Activated naive CD8-positive, alpha-beta T cell (primary cell): Measurements from ENCODE around the gene FRMD8.

ENCODE experiments used
- H3K27ac Mint-ChIP-seq: one replicate; pipeline ENCODE4 v1.8.0; 2021; ENCODE audit warnings: mixed read lengths
- H3K27me3 Mint-ChIP-seq: one replicate; pipeline ENCODE4 v1.8.0; 2021; ENCODE audit warnings: mixed read lengths
- H3K36me3 Mint-ChIP-seq: one replicate; pipeline ENCODE4 v1.8.0; 2021; ENCODE audit warnings: mixed read lengths
- H3K4me1 Mint-ChIP-seq: one replicate; pipeline ENCODE4 v1.8.0; 2021; ENCODE audit warnings: low read depth, mixed read lengths
- H3K4me3 Mint-ChIP-seq: one replicate; pipeline ENCODE4 v1.8.0; 2021; ENCODE audit warnings: mild to moderate bottlenecking, mixed read lengths
- H3K9me3 Mint-ChIP-seq: one replicate; pipeline ENCODE4 v1.8.0; 2021; ENCODE audit warnings: low read depth, mixed read lengths

Gene FRMD8

DNA sequence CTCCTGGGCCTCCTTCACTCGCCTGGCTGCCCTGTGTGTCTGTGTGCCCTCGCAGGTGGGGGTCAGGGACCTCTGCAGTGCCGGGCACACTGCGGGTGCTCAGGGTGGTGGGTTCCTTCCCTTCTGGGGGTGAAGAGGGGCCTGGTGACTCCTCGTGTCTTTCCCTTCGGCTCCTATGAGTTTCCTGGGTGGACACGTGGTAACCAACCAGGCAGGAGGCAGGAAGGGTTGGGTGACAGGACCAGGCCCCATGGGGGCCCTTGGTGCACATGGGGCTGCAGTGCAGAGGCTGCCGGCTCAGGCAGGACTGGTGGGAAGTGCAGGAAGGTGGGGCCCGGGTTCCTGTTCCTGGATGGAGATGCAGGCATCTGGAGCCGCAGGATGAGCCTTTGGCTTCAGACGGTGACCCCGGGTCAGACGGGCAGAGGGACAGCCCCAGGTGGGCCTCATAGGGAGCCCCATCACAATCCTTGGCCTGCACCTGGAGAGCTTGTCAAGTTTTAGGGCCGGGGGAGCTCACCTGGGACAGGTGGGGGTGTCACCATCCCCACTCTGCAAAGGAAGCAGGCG is 9.6 kb downstream of the FRMD8 start:
- H3K4me1 Mint-ChIP-seq = peaks cover 6% of the 10 kb centered on the region
- no peaks in the 10 kb centered on the region for H3K27me3 Mint-ChIP-seq
- no peaks in the 10 kb centered on the region for H3K36me3 Mint-ChIP-seq
- no peaks in the 10 kb centered on the region for H3K9me3 Mint-ChIP-seq
- H3K27ac Mint-ChIP-seq = no peak overlapping the region
- H3K4me3 Mint-ChIP-seq = no peak overlapping the region

DNA sequence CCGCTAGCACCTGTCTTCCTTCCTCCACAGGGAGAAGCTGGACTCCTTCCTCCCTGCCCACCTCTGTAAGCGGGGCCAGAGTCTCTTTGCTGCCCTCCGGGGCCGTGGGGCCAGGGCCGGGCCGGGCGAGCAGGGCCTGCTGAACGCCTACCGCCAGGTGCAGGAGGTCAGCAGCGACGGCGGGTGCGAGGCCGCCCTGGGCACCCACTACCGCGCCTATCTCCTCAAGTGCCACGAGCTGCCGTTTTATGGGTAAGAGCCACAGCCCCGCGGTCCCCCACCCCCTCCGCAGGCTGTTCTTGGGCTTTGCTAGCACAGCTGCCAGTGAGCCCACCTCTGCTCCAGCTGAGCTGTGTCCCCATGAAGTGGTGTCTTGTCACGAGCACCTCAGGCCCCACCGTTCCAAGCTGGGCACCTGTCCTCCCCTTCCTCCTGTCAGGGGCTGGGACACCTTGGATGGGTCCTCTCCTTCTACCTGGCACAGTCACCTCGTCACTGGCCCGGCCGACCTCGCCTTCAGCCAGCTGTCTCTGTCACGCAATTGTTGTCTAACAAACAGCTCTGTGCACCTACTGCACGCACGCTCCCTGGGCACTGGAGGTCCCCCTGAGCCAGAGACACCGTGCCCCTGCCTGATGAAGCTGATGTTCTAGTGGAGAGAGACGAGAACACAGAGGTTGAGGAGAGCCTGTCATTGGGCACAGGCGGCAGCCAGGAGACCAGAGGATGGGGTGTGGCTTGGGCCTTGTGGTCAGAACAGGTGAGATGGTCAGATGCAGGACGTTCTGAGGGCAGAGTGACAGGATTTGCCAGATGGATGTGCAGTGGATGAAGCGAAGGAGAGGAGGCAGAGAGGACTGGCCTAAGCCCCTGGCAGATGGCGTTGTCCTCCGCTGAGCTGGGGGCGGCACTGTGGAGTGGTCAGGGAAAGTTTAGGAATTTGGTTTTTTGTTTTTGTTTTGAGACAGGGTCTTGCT is 10.6 kb downstream of the FRMD8 start:
- Mint-ChIP-seq H3K4me3 (no peak overlapping the region), H3K27me3 (no peaks in the 10 kb centered on the region), H3K4me1 (peaks cover 6% of the 10 kb centered on the region), H3K36me3 (no peaks in the 10 kb centered on the region), H3K27ac (no peak overlapping the region), H3K9me3 (no peaks in the 10 kb centered on the region)

DNA sequence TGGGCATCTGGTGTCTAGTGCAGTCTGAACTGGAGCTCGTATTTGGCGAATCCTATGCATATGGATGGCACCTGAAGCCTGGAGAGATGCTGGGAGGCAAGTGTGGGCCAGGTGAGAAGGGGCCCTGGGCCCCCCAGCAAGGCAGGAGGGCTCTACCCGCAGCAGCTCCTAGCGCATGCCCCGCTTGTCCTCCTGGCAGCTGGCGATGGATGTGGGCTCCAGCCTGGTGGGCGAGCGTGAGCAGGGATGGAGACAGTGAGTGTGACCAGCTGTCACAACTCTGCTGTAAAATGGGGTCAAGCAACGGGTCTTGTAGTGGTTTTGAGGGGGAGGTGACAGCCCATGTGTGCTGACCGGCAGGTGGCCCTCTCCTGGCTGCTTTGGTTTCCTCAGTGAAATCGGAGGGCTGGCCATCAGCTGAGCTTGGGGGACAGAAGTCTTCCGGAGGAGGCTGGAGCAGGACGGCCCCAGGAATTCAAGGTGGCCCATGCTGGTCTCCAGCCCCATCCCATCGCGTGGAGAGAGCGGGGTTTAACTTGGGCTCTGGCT is 12.0 kb downstream of the FRMD8 start:
- H3K27me3 Mint-ChIP-seq = no peaks in the 10 kb centered on the region
- H3K4me1 Mint-ChIP-seq = peaks cover 3% of the 10 kb centered on the region
- H3K27ac Mint-ChIP-seq = no peak overlapping the region
- no peak overlapping the region for H3K4me3 Mint-ChIP-seq
- no peaks in the 10 kb centered on the region for H3K36me3 Mint-ChIP-seq
- H3K9me3 Mint-ChIP-seq = no peaks in the 10 kb centered on the region

DNA sequence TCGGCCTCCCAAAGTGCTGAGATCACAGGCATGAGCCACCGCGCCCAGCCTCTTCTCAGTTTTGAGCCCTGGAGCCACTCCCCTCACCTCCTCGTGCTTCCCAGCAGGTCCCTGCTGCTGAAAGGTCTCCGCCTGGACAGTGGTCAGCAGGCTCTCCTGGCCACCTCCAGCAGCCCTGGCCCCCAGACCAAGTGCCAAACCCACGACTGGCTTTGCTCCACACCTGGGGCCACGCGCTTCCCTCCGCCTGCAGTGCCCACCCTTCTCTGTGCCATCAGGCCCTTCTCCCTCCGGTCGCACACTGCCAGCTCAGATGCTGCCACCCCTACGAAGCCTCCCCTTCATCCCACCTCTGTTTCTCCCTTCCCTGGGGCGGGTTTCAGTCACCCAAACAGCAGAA is 12.8 kb downstream of the FRMD8 start:
- Mint-ChIP-seq H3K9me3 (no peaks in the 10 kb centered on the region), H3K4me3 (no peak overlapping the region), H3K36me3 (no peaks in the 10 kb centered on the region), H3K4me1 (peaks cover 5% of the 10 kb centered on the region), H3K27ac (no peak overlapping the region), H3K27me3 (no peaks in the 10 kb centered on the region)

DNA sequence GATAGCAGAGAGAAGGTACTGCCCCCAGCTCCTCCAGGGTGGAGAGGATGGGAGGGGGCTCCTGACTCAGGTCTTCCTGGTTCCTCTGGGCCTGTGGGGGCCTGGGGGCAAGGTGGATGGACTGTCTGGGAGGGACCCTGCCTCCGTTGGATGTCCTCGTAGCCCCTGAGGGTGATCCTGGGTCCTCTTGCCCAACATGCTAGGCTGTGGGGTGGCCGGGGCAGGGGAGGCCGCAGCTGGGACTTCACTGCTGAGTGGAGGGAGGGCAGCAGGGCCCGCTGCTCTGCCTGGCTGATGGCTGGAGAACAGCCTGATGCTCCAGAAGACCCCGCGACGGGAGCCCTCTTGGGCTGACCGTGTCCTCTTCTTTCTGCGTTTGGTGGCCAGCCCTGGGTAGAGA is 13.4 kb downstream of the FRMD8 start:
- Mint-ChIP-seq H3K4me3 (no peak overlapping the region), H3K9me3 (no peaks in the 10 kb centered on the region), H3K27me3 (no peaks in the 10 kb centered on the region), H3K36me3 (no peaks in the 10 kb centered on the region), H3K27ac (no peak overlapping the region), H3K4me1 (peaks cover 5% of the 10 kb centered on the region)

DNA sequence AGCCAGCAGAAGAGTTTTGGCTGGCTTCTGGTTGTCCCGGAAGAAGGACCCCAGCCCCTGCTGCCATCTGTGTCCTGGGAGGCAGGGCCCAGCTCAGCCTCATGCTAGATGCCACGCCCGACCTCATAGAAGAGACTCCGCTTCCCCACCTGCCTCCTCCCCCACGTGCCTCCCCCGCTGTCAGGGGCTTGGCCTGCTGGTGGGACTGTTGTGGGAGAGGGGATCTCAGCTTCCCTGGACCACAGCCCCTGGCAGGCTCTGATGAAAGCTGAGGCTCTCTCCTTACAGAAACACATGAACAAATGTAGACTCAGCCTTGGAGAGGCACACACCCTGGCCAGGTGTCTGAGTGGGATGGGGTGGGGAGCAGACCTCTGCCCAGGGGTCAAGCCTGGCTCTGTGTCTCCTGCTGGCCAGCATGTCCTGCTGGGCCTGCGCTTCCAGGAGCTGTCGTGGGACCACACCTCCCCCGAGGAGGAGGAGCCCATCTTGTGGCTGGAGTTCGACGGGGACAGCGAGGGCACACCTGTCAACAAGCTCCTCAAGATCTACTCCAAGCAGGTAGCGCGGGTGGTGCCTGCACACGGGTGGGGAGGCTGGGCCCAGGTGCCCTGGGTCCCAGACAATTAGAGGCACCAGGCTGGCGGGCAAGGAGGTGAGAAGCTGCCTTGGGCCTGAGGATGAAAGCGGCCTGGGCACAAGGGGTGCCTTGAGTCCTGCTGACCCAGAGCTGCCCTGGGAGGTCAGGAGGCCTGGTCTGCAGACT is 14.1 kb downstream of the FRMD8 start:
- H3K9me3 Mint-ChIP-seq = no peaks in the 10 kb centered on the region
- no peak overlapping the region for H3K4me3 Mint-ChIP-seq
- no peaks in the 10 kb centered on the region for H3K36me3 Mint-ChIP-seq
- no peaks in the 10 kb centered on the region for H3K27me3 Mint-ChIP-seq
- H3K27ac Mint-ChIP-seq = no peak overlapping the region
- peaks cover 5% of the 10 kb centered on the region for H3K4me1 Mint-ChIP-seq

DNA sequence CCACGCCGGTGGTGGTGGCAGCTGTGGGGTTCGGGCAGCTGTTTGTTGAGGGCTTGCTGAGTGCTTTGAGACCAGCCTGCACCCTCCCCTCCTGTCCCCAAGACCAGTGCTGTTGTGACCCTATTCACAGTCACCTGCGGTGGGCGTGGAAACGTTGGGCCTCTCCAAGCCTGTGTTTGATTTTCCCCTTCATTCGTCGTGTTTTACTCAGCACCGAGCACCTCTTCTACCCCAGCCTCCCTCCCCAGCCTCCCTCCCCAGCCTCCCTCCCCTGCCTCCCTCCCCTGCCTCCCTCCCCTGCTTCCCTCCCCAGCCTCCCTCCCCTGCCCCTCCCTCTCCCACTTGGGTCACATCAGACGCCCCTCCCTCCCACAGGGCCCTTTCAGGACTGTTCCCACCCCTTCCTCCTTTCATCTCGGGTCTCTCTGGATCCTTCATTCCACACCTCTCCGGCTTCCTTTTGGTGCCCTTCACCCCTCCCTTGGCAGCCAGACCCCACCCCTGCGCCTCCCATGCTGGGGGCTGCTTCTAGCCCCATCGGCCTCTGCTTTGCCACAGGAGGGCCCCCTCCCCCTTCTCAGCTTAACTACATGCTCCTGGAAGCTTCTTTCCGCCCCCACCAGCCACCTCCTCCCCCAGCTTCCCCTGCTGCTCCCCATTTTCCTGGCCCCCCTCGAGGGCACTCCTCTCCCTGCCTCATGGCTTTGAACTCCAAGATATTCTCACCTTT is 14.8 kb downstream of the FRMD8 start:
- Mint-ChIP-seq H3K4me3 (no peak overlapping the region), H3K27me3 (no peaks in the 10 kb centered on the region), H3K36me3 (no peaks in the 10 kb centered on the region), H3K9me3 (no peaks in the 10 kb centered on the region), H3K27ac (no peak overlapping the region), H3K4me1 (peaks cover 5% of the 10 kb centered on the region)

DNA sequence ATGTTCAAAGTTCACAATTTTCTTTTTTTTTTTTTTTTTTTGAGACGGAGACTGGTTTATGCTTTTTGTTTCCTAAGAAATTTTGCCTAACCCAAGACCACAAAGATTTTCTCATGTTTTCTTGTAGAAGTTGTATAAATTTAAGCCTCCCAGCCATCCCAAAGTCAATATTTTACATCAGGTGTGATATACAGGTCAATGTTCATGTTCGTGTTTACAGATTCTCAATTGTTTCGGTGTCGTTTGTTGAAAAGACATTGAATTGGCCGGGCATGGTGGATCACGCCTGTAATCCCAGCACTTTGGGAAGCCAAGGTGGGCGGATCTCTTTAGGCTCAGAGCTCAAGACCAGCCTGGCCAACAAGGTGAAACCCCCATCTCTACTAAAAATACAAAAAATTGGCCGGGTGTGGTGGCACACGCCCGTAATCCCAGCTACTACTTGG is 15.4 kb downstream of the FRMD8 start:
- Mint-ChIP-seq H3K4me3 (no peak overlapping the region), H3K27ac (no peak overlapping the region), H3K36me3 (no peaks in the 10 kb centered on the region)

DNA sequence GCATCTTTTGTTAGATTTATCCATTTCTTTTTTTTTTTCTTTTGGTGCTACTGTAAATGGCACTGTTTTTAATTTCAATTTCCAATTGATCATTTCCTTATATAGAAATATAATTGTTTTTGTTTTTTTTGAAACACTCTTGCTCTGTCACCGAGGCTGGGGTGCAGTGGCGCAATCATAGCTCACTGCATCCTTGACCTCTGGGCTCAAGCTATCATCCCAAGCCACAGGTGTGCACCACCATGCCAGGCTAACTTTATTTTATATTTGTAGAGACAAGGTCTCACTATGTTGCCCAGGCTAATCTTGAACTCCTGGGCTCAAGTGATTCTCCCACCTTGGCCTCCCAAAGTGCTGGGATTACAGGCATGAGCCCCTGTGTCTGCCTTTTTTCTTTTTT is 16.4 kb downstream of the FRMD8 start:
- no peak overlapping the region for H3K27ac Mint-ChIP-seq

More for the DNA sequence above, 15.4 kb downstream of the FRMD8 start:
- no peaks in the 10 kb centered on the region for H3K9me3 Mint-ChIP-seq
- peaks cover 5% of the 10 kb centered on the region for H3K4me1 Mint-ChIP-seq
- no peaks in the 10 kb centered on the region for H3K27me3 Mint-ChIP-seq

DNA sequence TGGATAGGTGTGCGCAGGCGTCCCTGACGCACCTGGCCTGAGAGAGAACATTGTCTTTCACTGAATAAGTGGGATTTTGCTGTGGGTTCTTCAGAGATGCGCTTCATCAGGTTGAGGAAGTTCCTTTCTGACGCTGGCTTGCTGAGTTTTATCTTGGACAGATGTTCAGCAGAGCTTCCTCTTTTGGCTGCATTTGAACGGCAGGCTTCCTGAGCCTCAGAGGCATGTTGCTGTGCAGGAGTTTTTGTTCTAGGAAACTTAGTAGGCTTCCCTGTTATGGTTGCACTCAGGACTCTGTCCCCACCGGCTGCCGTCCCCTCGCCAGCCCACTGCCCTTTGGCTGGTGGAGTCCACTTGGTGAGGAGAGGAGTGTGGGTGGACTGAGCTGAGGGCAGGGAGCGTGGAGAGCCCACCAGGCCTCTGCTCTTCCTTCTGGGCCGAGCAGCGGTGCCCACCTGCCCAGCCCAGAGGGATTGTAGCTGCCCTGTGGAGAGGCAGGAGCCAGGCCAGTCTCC is 17.2 kb downstream of the FRMD8 start:
- no peaks in the 10 kb centered on the region for H3K36me3 Mint-ChIP-seq
- no peaks in the 10 kb centered on the region for H3K27me3 Mint-ChIP-seq
- H3K9me3 Mint-ChIP-seq = no peaks in the 10 kb centered on the region
- H3K27ac Mint-ChIP-seq = no peak overlapping the region
- peaks cover 5% of the 10 kb centered on the region for H3K4me1 Mint-ChIP-seq
- H3K4me3 Mint-ChIP-seq = no peak overlapping the region

More for the DNA sequence above, 16.4 kb downstream of the FRMD8 start:
- H3K36me3 Mint-ChIP-seq = no peaks in the 10 kb centered on the region
- peaks cover 5% of the 10 kb centered on the region for H3K4me1 Mint-ChIP-seq
- H3K27me3 Mint-ChIP-seq = no peaks in the 10 kb centered on the region
- no peaks in the 10 kb centered on the region for H3K9me3 Mint-ChIP-seq
- H3K4me3 Mint-ChIP-seq = no peak overlapping the region

DNA sequence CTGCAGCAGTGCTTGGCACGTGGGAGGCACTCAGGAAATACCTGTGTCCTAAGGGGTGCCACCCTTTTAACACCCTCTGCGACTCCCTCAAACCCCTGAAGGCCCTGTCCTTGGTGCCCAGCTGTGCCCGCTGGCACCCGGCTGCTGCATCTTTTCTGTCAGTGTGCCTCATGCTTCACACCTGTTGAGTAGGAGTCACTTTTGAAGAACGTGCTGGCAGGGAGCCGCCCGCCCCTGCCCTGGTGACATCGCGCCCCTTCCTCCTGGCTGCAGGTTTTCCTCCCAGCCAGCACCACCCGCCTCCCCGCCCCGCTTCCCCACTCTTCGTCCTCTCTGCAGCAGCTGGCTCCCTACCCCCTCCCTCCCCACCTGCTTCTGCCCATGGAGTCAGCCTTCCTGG is 17.8 kb downstream of the FRMD8 start:
- no peaks in the 10 kb centered on the region for H3K9me3 Mint-ChIP-seq
- H3K27ac Mint-ChIP-seq = no peak overlapping the region
- H3K4me1 Mint-ChIP-seq = peaks cover 5% of the 10 kb centered on the region
- H3K36me3 Mint-ChIP-seq = no peaks in the 10 kb centered on the region
- H3K4me3 Mint-ChIP-seq = no peak overlapping the region
- H3K27me3 Mint-ChIP-seq = no peaks in the 10 kb centered on the region

DNA sequence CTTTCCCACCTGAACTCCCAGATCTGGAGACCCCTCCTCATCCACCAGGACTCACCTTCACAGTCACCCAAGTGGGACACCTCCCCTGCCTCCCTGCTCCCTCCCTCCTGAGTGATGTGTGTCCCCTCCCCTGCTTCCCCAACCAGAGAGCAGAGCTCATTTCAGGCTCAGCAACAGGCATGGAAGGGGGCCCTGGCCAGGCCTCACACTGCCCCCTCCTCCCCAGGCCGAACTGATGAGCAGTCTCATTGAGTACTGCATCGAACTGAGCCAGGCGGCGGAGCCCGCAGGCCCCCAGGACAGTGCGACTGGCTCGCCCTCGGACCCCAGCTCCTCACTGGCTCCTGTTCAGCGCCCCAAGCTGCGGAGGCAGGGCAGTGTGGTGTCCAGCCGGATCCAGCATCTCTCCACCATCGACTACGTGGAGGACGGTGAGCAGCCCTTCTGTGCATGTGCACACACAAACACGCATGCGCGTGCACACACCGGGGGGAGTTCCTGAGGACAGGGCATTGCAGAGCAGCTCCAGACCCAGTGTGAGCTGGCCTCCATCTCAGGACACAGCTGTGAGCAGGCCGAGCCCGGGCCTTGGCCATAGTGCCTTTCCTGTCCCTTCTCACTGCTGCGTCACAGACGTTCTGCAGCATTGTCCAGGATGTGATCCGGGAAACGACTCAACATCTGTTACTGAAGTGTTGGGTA is 18.4 kb downstream of the FRMD8 start:
- H3K4me3 Mint-ChIP-seq = no peak overlapping the region
- H3K36me3 Mint-ChIP-seq = no peaks in the 10 kb centered on the region
- H3K9me3 Mint-ChIP-seq = no peaks in the 10 kb centered on the region
- peaks cover 5% of the 10 kb centered on the region for H3K4me1 Mint-ChIP-seq
- no peak overlapping the region for H3K27ac Mint-ChIP-seq
- H3K27me3 Mint-ChIP-seq = no peaks in the 10 kb centered on the region

DNA sequence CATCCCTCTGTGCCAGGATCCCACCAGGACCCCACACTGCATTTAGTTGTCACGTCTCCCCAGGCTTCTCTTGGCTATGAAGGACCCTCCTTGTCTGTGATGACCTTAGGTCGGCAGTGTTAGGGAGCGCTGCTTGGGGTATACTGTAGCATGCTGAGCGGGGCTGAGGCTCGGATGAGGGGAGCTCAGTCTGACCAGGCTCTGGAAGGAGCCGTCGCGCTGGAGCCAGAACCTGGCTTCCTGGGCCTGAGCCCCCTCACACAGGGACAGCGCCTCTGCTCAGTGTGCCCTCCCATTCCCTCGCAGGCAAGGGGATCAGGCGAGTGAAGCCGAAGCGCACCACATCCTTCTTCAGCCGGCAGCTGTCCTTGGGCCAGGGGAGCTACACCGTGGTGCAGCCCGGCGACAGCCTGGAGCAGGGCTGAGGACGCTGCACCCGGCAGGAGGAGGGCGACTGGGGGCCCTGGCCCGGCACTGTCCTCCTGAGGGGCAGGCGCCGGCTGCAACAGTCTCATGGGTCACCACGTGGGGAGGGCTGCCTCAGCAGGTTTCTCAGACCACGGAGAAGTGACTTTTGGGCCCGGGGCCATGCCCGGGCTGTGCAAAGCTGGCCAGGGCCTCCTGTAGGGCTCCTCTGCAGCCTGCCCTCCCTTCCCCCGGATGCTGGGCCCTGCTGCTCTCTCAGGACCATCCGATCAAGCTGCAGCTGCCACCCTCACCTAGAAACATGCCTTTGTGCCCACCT is 24.7 kb downstream of the FRMD8 start:
- H3K4me3 Mint-ChIP-seq = no peak overlapping the region
- no peak overlapping the region for H3K27ac Mint-ChIP-seq
- no peaks in the 10 kb centered on the region for H3K36me3 Mint-ChIP-seq
- no peaks in the 10 kb centered on the region for H3K27me3 Mint-ChIP-seq
- no peaks in the 10 kb centered on the region for H3K9me3 Mint-ChIP-seq
- H3K4me1 Mint-ChIP-seq = peaks cover 8% of the 10 kb centered on the region
